ENCODE results near the gene NAXE. TPM values are rescaled to one million over a fixed set of nuclear protein-coding genes. Genes with fewer than 3 reads are reported as not detected.

The NAXE gene
- total RNA-seq, 2 donors from 2014 or later = 118 to 188 TPM

- Histone ChIP-seq H3K4me1 (replicated peaks) (no peaks in the 10 kb centered on the region), H3K27ac (no peak overlapping the region), H3K4me3 (no peak overlapping the region), H3K36me3 (no peaks in the 10 kb centered on the region), H3K27me3 (replicated peaks; ENCODE audit: insufficient read depth) (no peaks in the 10 kb centered on the region), H3K9me3 (no peaks in the 10 kb centered on the region)
- intact Hi-C loops (cut with DNase I) = loop anchor here (2.0 kb wide), 1 partner anchor 75 kb away; no protein-coding TSS in a partner anchor
- TF ChIP-seq POLR2AphosphoS5 (IDR thresholded peaks at IDR 0.05) (no peak), POLR2A (IDR thresholded peaks at IDR 0.05) (no peak), CTCF (IDR thresholded peaks at IDR 0.05) (no peak)
- 78% methylated on average over 21 of the region's 21 CpGs for WGBS
- DNase-seq (ENCODE audit: low spot score) = no peak
These were observed 9.8 kb upstream of the NAXE start for GRCh38 chr1:156581661-156582387.

- Histone ChIP-seq H3K36me3 (no peaks in the 10 kb centered on the region), H3K4me3 (no peak overlapping the region), H3K27ac (no peak overlapping the region), H3K4me1 (replicated peaks) (no peaks in the 10 kb centered on the region), H3K9me3 (no peaks in the 10 kb centered on the region), H3K27me3 (replicated peaks; ENCODE audit: insufficient read depth) (no peaks in the 10 kb centered on the region)
- no peak for DNase-seq (ENCODE audit: low spot score)
- WGBS = 81% methylated on average over 9 of the region's 9 CpGs
- TF ChIP-seq POLR2A (IDR thresholded peaks at IDR 0.05) (no peak), CTCF (IDR thresholded peaks at IDR 0.05) (no peak), POLR2AphosphoS5 (IDR thresholded peaks at IDR 0.05) (no peak)
- intact Hi-C loops (cut with DNase I) = loop anchor here (2.0 kb wide), 1 partner anchor 74 kb away; no protein-coding TSS in a partner anchor
These were observed 9.1 kb upstream of the NAXE start for GRCh38 chr1:156582388-156583017.

- WGBS = 53% methylated on average over 20 of the region's 20 CpGs
- Histone ChIP-seq H3K4me3 (no peak overlapping the region), H3K27ac (no peak overlapping the region), H3K36me3 (no peaks in the 10 kb centered on the region), H3K27me3 (replicated peaks; ENCODE audit: insufficient read depth) (no peaks in the 10 kb centered on the region), H3K9me3 (no peaks in the 10 kb centered on the region), H3K4me1 (replicated peaks) (no peaks in the 10 kb centered on the region)
- intact Hi-C loops (cut with DNase I) = loop anchor here (2.0 kb wide), 1 partner anchor 73 kb away; no protein-coding TSS in a partner anchor
- peak; percentile 74 for DNase-seq (ENCODE audit: low spot score)
- TF ChIP-seq POLR2AphosphoS5 (IDR thresholded peaks at IDR 0.05) = peak; percentile 59
- no peak for TF ChIP-seq POLR2A (IDR thresholded peaks at IDR 0.05)
- TF ChIP-seq CTCF (IDR thresholded peaks at IDR 0.05) = peak; percentile 88 to 93 (median 90)
These were observed 7.6 kb upstream of the NAXE start for GRCh38 chr1:156583821-156584622.

GRCh38 chr1:156584813-156585212 is 6.8 kb upstream of the NAXE start:
- Histone ChIP-seq H3K9me3 (no peaks in the 10 kb centered on the region), H3K27me3 (replicated peaks; ENCODE audit: insufficient read depth) (no peaks in the 10 kb centered on the region), H3K36me3 (no peaks in the 10 kb centered on the region), H3K27ac (no peak overlapping the region), H3K4me3 (no peak overlapping the region), H3K4me1 (replicated peaks) (no peaks in the 10 kb centered on the region)
- intact Hi-C loops (cut with DNase I) = loop anchor here (5.0 kb wide), 1 partner anchor 37 kb away; no protein-coding TSS in a partner anchor
- whole genome bisulfite sequencing = 51% methylated on average over 11 of the region's 11 CpGs
- no peak for TF ChIP-seq POLR2AphosphoS5 (IDR thresholded peaks at IDR 0.05)
- TF ChIP-seq POLR2A (IDR thresholded peaks at IDR 0.05) = no peak
- TF ChIP-seq CTCF (IDR thresholded peaks at IDR 0.05) = no peak
- DNase-seq (ENCODE audit: low spot score) = no peak
